Endothelial cell of umbilical vein (primary cell): Measurements from ENCODE around the gene ABCC5. TPM values are rescaled to one million over a fixed set of nuclear protein-coding genes. Genes with fewer than 3 reads are reported as not detected.

ENCODE experiments used
- BruUV-seq: library from RNA; stranded (reverse); fragments of 400-500 nt; replicated peaks from 2 replicates; lab custom pipeline; 2021; lab: Mats Ljungman, UMichigan
- CTCF ChIA-PET: fragments of 300-600, 350-600 bp; sonication (Branson Sonifier 250); formaldehyde crosslinking; loops from one replicate; lab custom pipeline; 2021; ENCODE audit warnings: antibody characterized with exemption, inconsistent platforms; lab: Charles Lee
- POLR2A ChIA-PET: fragments of 300-600, 350-600 bp; sonication (Branson Sonifier 250); formaldehyde crosslinking; loops from one replicate; lab custom pipeline; 2021; ENCODE audit warnings: antibody characterized with exemption, inconsistent platforms; lab: Charles Lee
- DNase-seq: peaks from one replicate; pipeline ENCODE4 v3.0.0-alpha.2; 2011; ENCODE audit warnings: low read depth, low spot score
- FAIRE-seq: peaks from 2 replicates; lab custom pipeline; 2011; peaks lifted over from hg19 to GRCh38; lab: Jason Lieb, UNC
- H2AFZ ChIP-seq: 2 replicates; pipeline ENCODE4 v1.6.0; 2012; ENCODE audit warnings: low read depth, low read length, control low read depth, inconsistent platforms
- H3K27ac ChIP-seq: 2 replicates; pipeline ENCODE4 v1.5.1; 2011; ENCODE audit warnings: low read depth, mild to moderate bottlenecking, control low read depth, low read length, moderate library complexity; ENCODE audit not compliant: insufficient read depth
- H3K27me3 ChIP-seq, 2 experiments: 2 replicates each; pipeline versions ENCODE4 v1.6.0 to v1.6.1; 2011; ENCODE audit warnings: low read length in 2 of 2, mixed read lengths in 1 of 2; ENCODE audit not compliant: control insufficient read depth in 2 of 2, insufficient read depth in 2 of 2
- H3K36me3 ChIP-seq, 2 experiments: 2 replicates in 1 of 2; 3 replicates in 1 of 2; pipeline ENCODE4 v1.5.1; 2011; ENCODE audit warnings: low read length in 2 of 2, mild to moderate bottlenecking in 1 of 2, moderate library complexity in 1 of 2; ENCODE audit not compliant: control insufficient read depth in 2 of 2, insufficient read depth in 2 of 2; ENCODE audit errors: extremely low read depth in 1 of 2
- H3K4me1 ChIP-seq: 3 replicates; pipeline ENCODE4 v1.5.1; 2011; ENCODE audit warnings: mild to moderate bottlenecking, low read length; ENCODE audit not compliant: control insufficient read depth, insufficient read depth; ENCODE audit errors: extremely low read depth
- H3K4me2 ChIP-seq: 2 replicates; pipeline ENCODE4 v1.6.1; 2011; ENCODE audit warnings: low read length, control low read depth, mixed read lengths; ENCODE audit not compliant: insufficient read depth
- H3K4me3 ChIP-seq, 3 experiments: fragments of 200-600 bp in 1 of 3; sonication (generic), shearing (Covaris generic) in 1 of 3; replicated peaks in 1 of 3; 2 replicates each; pipeline ENCODE4 v1.5.1; 2011 to 2016; ENCODE audit warnings: control low read depth in 3 of 3, low read length in 3 of 3, mild to moderate bottlenecking in 2 of 3, inconsistent platforms in 1 of 3, low read depth in 1 of 3, moderate library complexity in 1 of 3; ENCODE audit not compliant: insufficient read depth in 1 of 3
- H3K79me2 ChIP-seq: 2 replicates; pipeline ENCODE4 v1.6.0; 2012; ENCODE audit warnings: low read length, inconsistent platforms; ENCODE audit not compliant: control insufficient read depth, insufficient read depth
- H3K9ac ChIP-seq: replicated peaks from 2 replicates; pipeline ENCODE3; 2011; ENCODE audit warnings: low read length, control low read depth; ENCODE audit not compliant: insufficient read depth; ENCODE audit errors: extremely low read depth
- H3K9me1 ChIP-seq: replicated peaks from 3 replicates; pipeline ENCODE4 v1.6.0; 2011; ENCODE audit warnings: mild to moderate bottlenecking, low read length; ENCODE audit not compliant: control insufficient read depth, insufficient read depth; ENCODE audit errors: extremely low read depth
- H3K9me3 ChIP-seq: replicated peaks from 2 replicates; pipeline ENCODE4 v1.5.1; 2012; ENCODE audit warnings: low read length, inconsistent platforms; ENCODE audit not compliant: control insufficient read depth, insufficient read depth
- H4K20me1 ChIP-seq: replicated peaks from 2 replicates; pipeline ENCODE3; 2011; ENCODE audit warnings: mild to moderate bottlenecking, low read length; ENCODE audit not compliant: control insufficient read depth, insufficient read depth; ENCODE audit errors: extremely low read depth
- CTCF ChIP-seq, 2 donors: IDR thresholded peaks; 1 replicate in 1 of 2; 2 replicates in 1 of 2; pipeline ENCODE4 v1.5.1; 2011; ENCODE audit warnings: low read length in 2 of 2, mild to moderate bottlenecking in 2 of 2, moderate library complexity in 2 of 2, control low read depth in 1 of 2, inconsistent platforms in 1 of 2, low read depth in 1 of 2; ENCODE audit not compliant: insufficient read depth in 1 of 2; ENCODE audit errors: extremely low read depth in 1 of 2
- EZH2 ChIP-seq: IDR thresholded peaks from 2 replicates; pipeline ENCODE4 v1.6.1; 2012; ENCODE audit warnings: borderline replicate concordance, low read depth, mild to moderate bottlenecking, moderate library complexity, low read length, inconsistent platforms; ENCODE audit not compliant: severe bottlenecking
- FOS ChIP-seq: IDR thresholded peaks from 2 replicates; pipeline ENCODE4 v1.6.1; 2011; ENCODE audit warnings: mild to moderate bottlenecking, low read length, moderate library complexity, borderline replicate concordance; ENCODE audit not compliant: insufficient read depth
- GATA2 ChIP-seq: IDR thresholded peaks from 2 replicates; pipeline ENCODE4 v1.7.0; 2011; ENCODE audit warnings: low read depth, mild to moderate bottlenecking, moderate library complexity, mixed read lengths, low read length; ENCODE audit not compliant: insufficient read length, insufficient read depth
- JUN ChIP-seq: IDR thresholded peaks from 2 replicates; pipeline ENCODE4 v1.6.1; 2011; ENCODE audit warnings: borderline replicate concordance, low read depth; ENCODE audit not compliant: insufficient read length, insufficient read depth
- MAX ChIP-seq: IDR thresholded peaks from 2 replicates; pipeline ENCODE4 v1.6.1; 2011; ENCODE audit not compliant: insufficient read depth, insufficient read length
- MYC ChIP-seq: IDR thresholded peaks from one replicate; pipeline ENCODE4 v1.6.1; 2011; ENCODE audit warnings: mild to moderate bottlenecking, low read depth, low read length
- POLR2A ChIP-seq: IDR thresholded peaks from 2 replicates; pipeline ENCODE4 v1.6.1; 2012; ENCODE audit warnings: low read depth, mild to moderate bottlenecking, control low read depth, low read length
- POLR2AphosphoS5 ChIP-seq: IDR thresholded peaks from 2 replicates; pipeline ENCODE4 v1.6.1; 2012; ENCODE audit warnings: low read depth, mild to moderate bottlenecking, control low read depth, low read length, moderate library complexity; ENCODE audit not compliant: insufficient read depth
- dilution Hi-C: fragments of 300-500 bp; cut with MboI; formaldehyde crosslinking; loops from one replicate; pipeline ENCODE4 v1.15.0; 2019; ENCODE audit warnings: low sequenced_read_pairs; ENCODE audit not compliant: extremely low pct_ligation_motif_present
- intact Hi-C: fragments of 100-400 bp; cut with micrococcal nuclease; formaldehyde crosslinking; loops from one replicate; pipeline ENCODE4 v1.10.0; 2022
- polyA plus RNA-seq, 4 experiments: library from polyadenylated mRNA; depleted of rRNA in 3 of 4; stranded (reverse) in 3 of 4; unstranded in 1 of 4; fragments of >200 nt; gene quantifications; 2 replicates each; pipeline versions ENCODE4 v1.2.1 to v1.2.3, GENCODE V29; 2011 to 2012; ENCODE audit warnings: missing spikeins in 1 of 4
- total RNA-seq: library from RNA; stranded (reverse); gene quantifications from 2 replicates; pipeline ENCODE4 v1.2.3, GENCODE V29; 2021

Gene ABCC5
- total and polyA plus RNA-seq, 2 donors (not counting 3 experiments of a cell fraction or from before 2014, with no cell fraction given), result 22.5 to 24.6 TPM

DNA sequence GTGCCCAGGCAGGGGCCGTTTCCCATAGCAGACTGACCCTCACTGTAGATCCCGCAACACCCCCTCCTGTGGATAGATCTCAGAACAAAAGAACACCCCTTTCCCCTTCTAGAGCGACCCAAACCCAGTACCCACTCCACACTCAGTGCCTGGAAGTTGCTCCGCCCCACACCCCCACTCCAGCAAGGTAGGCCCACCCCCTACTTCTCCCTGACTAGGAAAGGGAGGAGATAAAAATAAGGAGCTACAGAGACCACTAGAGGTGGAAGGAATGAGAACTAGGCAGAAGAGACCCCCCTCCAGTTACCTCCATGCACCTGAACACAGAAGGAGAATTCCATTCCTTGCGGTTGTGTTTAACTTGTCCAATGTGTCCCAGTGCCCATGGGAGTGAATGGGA lies 102.8 kb downstream of the ABCC5 start:
- H3K9me1 ChIP-seq, result no peaks in the 10 kb centered on the region
- ChIA-PET CTCF (interaction anchor here (1.5 to 2.2 kb wide), 2 partner anchors 10 to 19 kb away, joined by 4 to 5 read pairs; no protein-coding TSS in a partner anchor), POLR2A (no interaction called here)
- FAIRE-seq, result no peak
- dilution Hi-C loops (no loop called here), intact Hi-C loops (no loop called here)
- H3K9ac ChIP-seq, result no peak overlapping the region
- H3K36me3 ChIP-seq, result no peaks in the 10 kb centered on the region
- no peak overlapping the region for H3K27ac ChIP-seq
- no peak overlapping the region for H3K4me3 ChIP-seq
- DNase-seq, result no peak
- no peaks in the 10 kb centered on the region for H3K79me2 ChIP-seq
- H3K4me2 ChIP-seq, result no peak overlapping the region
- no peak overlapping the region for H2AFZ ChIP-seq
- no peak for TF ChIP-seq POLR2AphosphoS5
- no peak for TF ChIP-seq JUN
- no peak for TF ChIP-seq MAX
- TF ChIP-seq CTCF (IDR thresholded peaks at IDR 0.05; ENCODE audit: extremely low read depth in 1 of 2, insufficient read depth in 1 of 2, low read depth in 1 of 2, low read length in 2 of 2), result no peak
- TF ChIP-seq EZH2, result no peak
- TF ChIP-seq FOS, result no peak
- no peak for TF ChIP-seq GATA2
- no peak for TF ChIP-seq POLR2A
- no peak for TF ChIP-seq MYC
- H3K9me3 ChIP-seq, result no peaks in the 10 kb centered on the region
- no peaks in the 10 kb centered on the region for H4K20me1 ChIP-seq
- BruUV-seq, result no TSS peak
- H3K4me1 ChIP-seq, result no peaks in the 10 kb centered on the region
- no peaks in the 10 kb centered on the region for H3K27me3 ChIP-seq
